H1 (cell line): ENCODE measurements around the gene FICD. TPM values are rescaled to one million over a fixed set of nuclear protein-coding genes. Genes with fewer than 3 reads are reported as not detected.
A peak's percentile ranks its signal among the peaks of the same experiment; 100 is the strongest.

Experiments used
- CTCF ChIA-PET: fragments of 300-600 bp; sonication (Branson Sonifier 250); formaldehyde crosslinking; loops from one replicate; lab custom pipeline; 2021; ENCODE audit not compliant: partially characterized antibody; lab: Charles Lee
- POLR2A ChIA-PET: fragments of 300-600 bp; sonication (Branson Sonifier 250); formaldehyde crosslinking; loops from one replicate; lab custom pipeline; 2021; ENCODE audit warnings: inconsistent platforms; ENCODE audit not compliant: partially characterized antibody; lab: Charles Lee
- DNase-seq, 2 experiments: peaks; one replicate each; pipeline versions ENCODE4 v3.0.0 to v3.0.0-alpha.2; 2010 to 2022; ENCODE audit warnings: low spot score in 2 of 2, low read depth in 1 of 2, mixed read lengths in 1 of 2
- FAIRE-seq: peaks from 2 replicates; lab custom pipeline; 2011; peaks lifted over from hg19 to GRCh38; lab: Jason Lieb, UNC
- H2AFZ ChIP-seq: 2 replicates; pipeline ENCODE4 v1.8.1; 2012; ENCODE audit warnings: low read length, inconsistent platforms
- H2AK5ac ChIP-seq: 2 replicates; pipeline ENCODE4 v1.6.1; 2013; ENCODE audit warnings: low read depth, low read length
- H2BK120ac ChIP-seq: replicated peaks from 2 replicates; pipeline ENCODE3; 2013; ENCODE audit warnings: low read depth, low read length, inconsistent platforms
- H2BK12ac ChIP-seq: 2 replicates; pipeline ENCODE4 v1.6.1; 2013; ENCODE audit warnings: low read depth, low read length
- H2BK15ac ChIP-seq: 2 replicates; pipeline ENCODE4 v1.6.1; 2013; ENCODE audit warnings: low read length
- H2BK20ac ChIP-seq: 2 replicates; pipeline ENCODE4 v1.6.1; 2013; ENCODE audit warnings: low read length
- H2BK5ac ChIP-seq: 2 replicates; pipeline ENCODE4 v1.6.1; 2013; ENCODE audit warnings: low read depth, low read length
- H3K14ac ChIP-seq: 2 replicates; pipeline ENCODE4 v1.6.1; 2013; ENCODE audit warnings: inconsistent platforms; ENCODE audit not compliant: insufficient read length
- H3K18ac ChIP-seq: 2 replicates; pipeline ENCODE4 v1.6.1; 2013; ENCODE audit warnings: low read length; ENCODE audit errors: extremely low read depth
- H3K23ac ChIP-seq: 2 replicates; pipeline ENCODE4 v1.6.1; 2013; ENCODE audit warnings: inconsistent platforms; ENCODE audit not compliant: insufficient read length
- H3K23me2 ChIP-seq: 2 replicates; pipeline ENCODE4 v1.6.1; 2013; ENCODE audit warnings: low read depth, low read length
- H3K27ac ChIP-seq: 2 replicates; pipeline ENCODE4 v1.6.1; 2011; ENCODE audit warnings: low read depth, low read length, inconsistent platforms
- H3K27me3 ChIP-seq, 4 experiments: replicated peaks in 1 of 4; 1 replicate in 1 of 4; 2 replicates in 3 of 4; pipeline versions ENCODE4 v1.6.1 to v1.8.1; 2011 to 2013; ENCODE audit warnings: low read length in 3 of 4, mild to moderate bottlenecking in 3 of 4, inconsistent platforms in 2 of 4, mixed read lengths in 2 of 4, moderate library complexity in 1 of 4; ENCODE audit not compliant: control insufficient read depth in 3 of 4, insufficient read depth in 3 of 4; ENCODE audit errors: extremely low read depth in 1 of 4
- H3K36me3 ChIP-seq, 4 experiments: 2 replicates each; pipeline versions ENCODE4 v1.6.1 to v1.8.1; 2011 to 2013; ENCODE audit warnings: mild to moderate bottlenecking in 4 of 4, low read length in 3 of 4, moderate library complexity in 2 of 4, control low read depth in 1 of 4, inconsistent platforms in 1 of 4; ENCODE audit not compliant: insufficient read depth in 4 of 4, control insufficient read depth in 2 of 4
- H3K4ac ChIP-seq: replicated peaks from 2 replicates; pipeline ENCODE3; 2013; ENCODE audit warnings: low read length, low read depth, mixed read lengths, inconsistent platforms; ENCODE audit not compliant: insufficient read length
- H3K4me1 ChIP-seq, 4 experiments: replicated peaks in 1 of 4; 1 replicate in 1 of 4; 2 replicates in 3 of 4; pipeline versions ENCODE4 v1.6.1 to v1.8.1; 2011 to 2013; ENCODE audit warnings: low read length in 3 of 4, inconsistent platforms in 2 of 4, mixed read lengths in 1 of 4; ENCODE audit not compliant: insufficient read depth in 4 of 4, control insufficient read depth in 3 of 4
- H3K4me2 ChIP-seq, 2 experiments: 2 replicates each; pipeline versions ENCODE4 v1.6.1 to v1.8.1; 2011 to 2013; ENCODE audit warnings: low read depth in 2 of 2, low read length in 2 of 2, control low read depth in 1 of 2, inconsistent platforms in 1 of 2, mild to moderate bottlenecking in 1 of 2; ENCODE audit not compliant: insufficient read depth in 1 of 2
- H3K4me3 ChIP-seq, 4 experiments: fragments of 200-600, 300-600 bp in 1 of 4; sonication (generic), shearing (Covaris generic), sonication (Bioruptor Twin) in 1 of 4; 2 replicates each; pipeline versions ENCODE4 v1.5.1 to v1.8.1; 2011 to 2016; ENCODE audit warnings: low read length in 4 of 4, low read depth in 3 of 4, control low read depth in 2 of 4, inconsistent platforms in 2 of 4, mild to moderate bottlenecking in 2 of 4, mixed read lengths in 1 of 4, moderate library complexity in 1 of 4; ENCODE audit not compliant: insufficient read depth in 2 of 4; ENCODE audit errors: extremely low read depth in 1 of 4
- H3K56ac ChIP-seq: replicated peaks from 2 replicates; pipeline ENCODE3; 2013; ENCODE audit warnings: low read depth, mild to moderate bottlenecking, mixed read lengths, low read length, inconsistent platforms; ENCODE audit not compliant: insufficient read length
- H3K79me1 ChIP-seq: 2 replicates; pipeline ENCODE4 v1.6.1; 2013; ENCODE audit warnings: low read depth, low read length, control low read depth
- H3K79me2 ChIP-seq, 2 experiments: 2 replicates each; pipeline versions ENCODE4 v1.6.1 to v1.8.1; 2012 to 2013; ENCODE audit warnings: low read length in 2 of 2, mild to moderate bottlenecking in 2 of 2, inconsistent platforms in 1 of 2; ENCODE audit not compliant: insufficient read depth in 2 of 2, control insufficient read depth in 1 of 2
- H3K9ac ChIP-seq, 4 experiments: replicated peaks in 1 of 4; 1 replicate in 1 of 4; 2 replicates in 3 of 4; pipeline versions ENCODE4 v1.6.1 to v1.8.1; 2011 to 2013; ENCODE audit warnings: low read depth in 3 of 4, low read length in 3 of 4, control low read depth in 2 of 4, mild to moderate bottlenecking in 2 of 4, moderate library complexity in 2 of 4, inconsistent platforms in 1 of 4; ENCODE audit errors: extremely low read depth in 1 of 4
- H3K9me3 ChIP-seq, 2 experiments: 2 replicates each; pipeline versions ENCODE4 v1.6.1 to v1.8.1; 2012 to 2013; ENCODE audit warnings: mild to moderate bottlenecking in 2 of 2, moderate library complexity in 2 of 2, control low read depth in 1 of 2, inconsistent platforms in 1 of 2, low read depth in 1 of 2, low read length in 1 of 2, mixed read lengths in 1 of 2; ENCODE audit not compliant: insufficient read depth in 2 of 2
- H4K20me1 ChIP-seq, 2 experiments: replicated peaks in 1 of 2; 2 replicates each; pipeline versions ENCODE3 to v1.8.1; 2011 to 2013; ENCODE audit warnings: inconsistent platforms in 2 of 2, low read length in 2 of 2, mild to moderate bottlenecking in 1 of 2; ENCODE audit not compliant: insufficient read depth in 2 of 2, control insufficient read depth in 1 of 2
- H4K5ac ChIP-seq: 2 replicates; pipeline ENCODE4 v1.6.1; 2013; ENCODE audit warnings: low read length, low read depth, mixed read lengths, inconsistent platforms; ENCODE audit not compliant: insufficient read length
- H4K8ac ChIP-seq: 2 replicates; pipeline ENCODE4 v1.8.0; 2013; ENCODE audit warnings: mild to moderate bottlenecking, moderate library complexity, low read length, inconsistent platforms; ENCODE audit not compliant: insufficient read depth; ENCODE audit errors: extremely low read depth
- H4K91ac ChIP-seq: replicated peaks from 2 replicates; pipeline ENCODE3; 2013; ENCODE audit warnings: low read length, mixed read lengths, inconsistent platforms; ENCODE audit not compliant: insufficient read length
- BRCA1 ChIP-seq: IDR thresholded peaks from 2 replicates; pipeline ENCODE4 v1.6.1; 2012; ENCODE audit warnings: low read depth, low read length, improper control_type of control experiment
- CREB1 ChIP-seq: IDR thresholded peaks from 2 replicates; pipeline ENCODE4 v1.6.1; 2012; ENCODE audit warnings: inconsistent platforms
- JUND ChIP-seq: IDR thresholded peaks from 2 replicates; pipeline ENCODE4 v1.6.1; 2011; ENCODE audit warnings: mild to moderate bottlenecking, improper control_type of control experiment, low read length
- KDM4A ChIP-seq: IDR thresholded peaks from one replicate; pipeline ENCODE4 v1.7.1; 2012; ENCODE audit warnings: low read depth, mild to moderate bottlenecking, moderate library complexity, low read length, inconsistent platforms; ENCODE audit not compliant: severe bottlenecking
- POU5F1 ChIP-seq: IDR thresholded peaks from 2 replicates; pipeline ENCODE4 v1.6.1; 2011; ENCODE audit warnings: low read depth, mild to moderate bottlenecking, low read length, moderate library complexity
- RAD21 ChIP-seq, 2 experiments: IDR thresholded peaks in 1 of 2; conservative IDR thresholded peaks in 1 of 2; 2 replicates each; pipeline ENCODE4 v1.6.1; 2011; ENCODE audit warnings: low read depth in 2 of 2, low read length in 2 of 2, improper control_type of control experiment in 1 of 2, inconsistent platforms in 1 of 2, mild to moderate bottlenecking in 1 of 2, moderate library complexity in 1 of 2
- SRF ChIP-seq: IDR thresholded peaks from 2 replicates; pipeline ENCODE4 v1.6.1; 2011; ENCODE audit warnings: mild to moderate bottlenecking, low read depth, low read length, moderate library complexity
- TCF12 ChIP-seq: IDR thresholded peaks from 2 replicates; pipeline ENCODE4 v1.6.1; 2011; ENCODE audit warnings: low read depth, mild to moderate bottlenecking, low read length
- WGBS, 2 experiments: shearing (Covaris generic) in 1 of 2; methylation state at CpG; one replicate each; pipeline versions ENCODE4 v1.1.6 to v1.1.7; 2013 to 2015; ENCODE audit warnings: low lambda C conversion rate in 2 of 2, mixed read lengths in 2 of 2, inconsistent platforms in 1 of 2, low coverage in 1 of 2, missing lambda C conversion rate in 1 of 2; ENCODE audit not compliant: insufficient replicate concordance in 2 of 2, insufficient coverage in 1 of 2, insufficient read length in 1 of 2; ENCODE audit errors: extremely low coverage in 1 of 2, missing lambda C conversion rate in 1 of 2; 5-methylcytosine and 5-hydroxymethylcytosine counted together
- polyA plus RNA-seq, 7 experiments: library from polyadenylated mRNA; depleted of rRNA in 3 of 7; stranded (reverse) in 5 of 7; unstranded in 2 of 7; fragments of >200 nt in 5 of 7; fragments of 200-250 nt in 2 of 7; gene quantifications; 1 replicate in 5 of 7; 2 replicates in 1 of 7; 4 replicates in 1 of 7; pipeline versions ENCODE4 v1.2.1 to v1.2.3, GENCODE V29; 2011 to 2013; ENCODE audit warnings: missing spikeins in 2 of 7, mixed read lengths in 2 of 7
- total RNA-seq: library from RNA; stranded (reverse); fragmentation: NEBNext Ultra II Directional; extraction: Animal tissue kit (Norgen Biotek cat#: 25700); gene quantifications from 2 replicates; pipeline ENCODE4 v1.2.1, GENCODE V29; 2021
- TF ChIP-seq, protein P1 (sequence below), 3 experiments: IDR thresholded peaks; 1 replicate in 2 of 3; 2 replicates in 1 of 3; pipeline versions ENCODE4 v1.5.1 to v1.6.1; 2011; ENCODE audit warnings: low read length in 3 of 3, mild to moderate bottlenecking in 3 of 3, inconsistent platforms in 2 of 3, low read depth in 1 of 3, moderate library complexity in 1 of 3; ENCODE audit not compliant: insufficient read depth in 1 of 3; ENCODE audit errors: control extremely low read depth in 1 of 3

FICD gene
- total and polyA plus RNA-seq, 2 of the 8 experiments (the other 6 are each of a cell fraction or from before 2014, with no cell fraction given) = 2.2 to 6.0 TPM

DNA sequence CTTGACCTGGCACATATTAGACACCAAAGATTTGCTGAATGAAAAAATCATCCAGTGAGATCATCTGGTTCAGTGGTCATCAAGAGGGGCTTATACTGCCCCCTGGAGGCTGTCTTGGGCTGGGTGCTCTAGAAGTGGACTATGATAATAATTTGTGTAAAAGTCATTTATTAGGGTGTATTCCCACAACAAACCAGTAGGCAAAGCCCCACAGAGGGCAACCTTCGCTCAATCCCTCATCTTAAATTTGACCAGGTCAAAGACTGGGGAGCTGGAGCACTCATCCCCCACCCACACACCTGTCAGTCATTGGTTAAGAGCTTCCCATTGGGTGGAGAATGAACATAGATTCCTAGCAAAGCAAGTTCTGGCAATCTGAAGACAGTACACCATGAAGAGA is 20.0 kb upstream of the FICD start:
- H3K9ac ChIP-seq = no peak overlapping the region
- H3K23ac ChIP-seq = no peak overlapping the region
- no peaks in the 10 kb centered on the region for H3K79me2 ChIP-seq
- H2BK15ac ChIP-seq = 0 out of 2 replicates have a peak overlapping the region, but pooled peaks have one; percentile 8
- no peaks in the 10 kb centered on the region for H3K23me2 ChIP-seq
- FAIRE-seq = peak; percentile 63
- H3K4me2 ChIP-seq = no peak overlapping the region
- H4K20me1 ChIP-seq = no peaks in the 10 kb centered on the region
- no peaks in the 10 kb centered on the region for H3K27me3 ChIP-seq
- no peak overlapping the region for H2AFZ ChIP-seq
- no peak overlapping the region for H4K91ac ChIP-seq
- H3K4ac ChIP-seq = no peak overlapping the region
- H3K14ac ChIP-seq = no peak overlapping the region
- no peak overlapping the region for H3K27ac ChIP-seq
- 0 out of 2 replicates have a peak overlapping the region, but pooled peaks have one; percentile 6 for H2BK20ac ChIP-seq
- no peak overlapping the region for H2BK5ac ChIP-seq
- POLR2A ChIA-PET = interaction anchor here (0.6 kb wide), 1 partner anchor 28 kb away, joined by 3 read pairs; no protein-coding TSS in a partner anchor
- WGBS, 2 experiments = 44% methylated on average over 1 of the region's 1 CpG; no CpG with 5 or more reads in 1 of the 2 experiments
- H2BK12ac ChIP-seq = no peak overlapping the region; the same call in 1 of the 2 replicates
- no peak overlapping the region for H3K56ac ChIP-seq
- no peaks in the 10 kb centered on the region for H3K36me3 ChIP-seq
- no peaks in the 10 kb centered on the region for H3K9me3 ChIP-seq
- no peak overlapping the region for H4K8ac ChIP-seq
- no peaks in the 10 kb centered on the region for H3K79me1 ChIP-seq
- peak in 1 of 2 experiments; percentile 80 for DNase-seq
- no peaks in the 10 kb centered on the region for H3K4me1 ChIP-seq
- CTCF ChIA-PET = interaction anchor here (0.6 to 6.6 kb wide), 65 partner anchors 9 to 594 kb away, joined by 3 to 53 read pairs (median 4); partner anchors contain the start of gene CMKLR1
- no peak overlapping the region for H2BK120ac ChIP-seq
- no peak overlapping the region for H2AK5ac ChIP-seq
- no peak overlapping the region for H3K18ac ChIP-seq
- TF ChIP-seq CREB1 = no peak
- no peak for TF ChIP-seq SRF
- no peak for TF ChIP-seq BRCA1
- peak; percentile 87 to 89 for TF ChIP-seq RAD21 (IDR thresholded peaks at IDR 0.05 in 1 of 2, conservative IDR thresholded peaks at IDR 0.05 in 1 of 2; ENCODE audit: low read depth in 2 of 2, low read length in 2 of 2)
- no peak for TF ChIP-seq POU5F1
- TF ChIP-seq TCF12 = no peak
- TF ChIP-seq, protein P1, sequence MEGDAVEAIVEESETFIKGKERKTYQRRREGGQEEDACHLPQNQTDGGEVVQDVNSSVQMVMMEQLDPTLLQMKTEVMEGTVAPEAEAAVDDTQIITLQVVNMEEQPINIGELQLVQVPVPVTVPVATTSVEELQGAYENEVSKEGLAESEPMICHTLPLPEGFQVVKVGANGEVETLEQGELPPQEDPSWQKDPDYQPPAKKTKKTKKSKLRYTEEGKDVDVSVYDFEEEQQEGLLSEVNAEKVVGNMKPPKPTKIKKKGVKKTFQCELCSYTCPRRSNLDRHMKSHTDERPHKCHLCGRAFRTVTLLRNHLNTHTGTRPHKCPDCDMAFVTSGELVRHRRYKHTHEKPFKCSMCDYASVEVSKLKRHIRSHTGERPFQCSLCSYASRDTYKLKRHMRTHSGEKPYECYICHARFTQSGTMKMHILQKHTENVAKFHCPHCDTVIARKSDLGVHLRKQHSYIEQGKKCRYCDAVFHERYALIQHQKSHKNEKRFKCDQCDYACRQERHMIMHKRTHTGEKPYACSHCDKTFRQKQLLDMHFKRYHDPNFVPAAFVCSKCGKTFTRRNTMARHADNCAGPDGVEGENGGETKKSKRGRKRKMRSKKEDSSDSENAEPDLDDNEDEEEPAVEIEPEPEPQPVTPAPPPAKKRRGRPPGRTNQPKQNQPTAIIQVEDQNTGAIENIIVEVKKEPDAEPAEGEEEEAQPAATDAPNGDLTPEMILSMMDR (IDR thresholded peaks at IDR 0.05; ENCODE audit: control extremely low read depth in 1 of 3, insufficient read depth in 1 of 3, low read depth in 1 of 3, low read length in 3 of 3) = peak; percentile 45 to 84 (median 76)
- TF ChIP-seq KDM4A = no peak
- TF ChIP-seq JUND = 0 out of 2 replicates have a peak, but pooled peaks have one; percentile 59
- H3K4me3 ChIP-seq = no peak overlapping the region
- no peak overlapping the region for H4K5ac ChIP-seq
